HAP-1 (cell line): ENCODE measurements around the gene ADAM12.

Source experiments
- DNase-seq, 2 experiments: peaks; one replicate each; pipeline ENCODE4 v3.0.0-alpha.2; 2016 to 2020; ENCODE audit warnings: low spot score in 2 of 2
- H3K27me3 ChIP-seq: fragments of 250-450 bp; sonication (Bioruptor Pico); 2 replicates; pipeline ENCODE4 v1.5.1; 2020; ENCODE audit warnings: low read depth, mild to moderate bottlenecking, moderate library complexity
- H3K36me3 ChIP-seq: fragments of 250-450 bp; sonication (Bioruptor Pico); replicated peaks from 2 replicates; pipeline ENCODE4 v1.5.1; 2020; ENCODE audit warnings: mild to moderate bottlenecking
- H3K4me1 ChIP-seq: fragments of 250-450 bp; sonication (Bioruptor Pico); 2 replicates; pipeline ENCODE4 v1.5.1; 2020; ENCODE audit warnings: mild to moderate bottlenecking
- H3K4me3 ChIP-seq: fragments of 250-450 bp; sonication (Bioruptor Pico); 2 replicates; pipeline ENCODE4 v1.5.1; 2020; ENCODE audit warnings: mild to moderate bottlenecking, moderate library complexity
- H3K9me3 ChIP-seq: fragments of 250-450 bp; sonication (Bioruptor Pico); 2 replicates; pipeline ENCODE4 v1.5.1; 2020; ENCODE audit warnings: mild to moderate bottlenecking, moderate library complexity
- in situ Hi-C: fragments of 300-500 bp; cut with MboI; formaldehyde crosslinking; loops from 3 replicates; pipeline ENCODE4 v1.14.3; 2020; ENCODE audit warnings: low sequenced_read_pairs, inconsistent platforms, mixed read lengths

The ADAM12 gene

GRCh38 chr10:126268013-126268920 lies 120.0 kb downstream of the ADAM12 start:
- in situ Hi-C loops = no loop called here

DNA sequence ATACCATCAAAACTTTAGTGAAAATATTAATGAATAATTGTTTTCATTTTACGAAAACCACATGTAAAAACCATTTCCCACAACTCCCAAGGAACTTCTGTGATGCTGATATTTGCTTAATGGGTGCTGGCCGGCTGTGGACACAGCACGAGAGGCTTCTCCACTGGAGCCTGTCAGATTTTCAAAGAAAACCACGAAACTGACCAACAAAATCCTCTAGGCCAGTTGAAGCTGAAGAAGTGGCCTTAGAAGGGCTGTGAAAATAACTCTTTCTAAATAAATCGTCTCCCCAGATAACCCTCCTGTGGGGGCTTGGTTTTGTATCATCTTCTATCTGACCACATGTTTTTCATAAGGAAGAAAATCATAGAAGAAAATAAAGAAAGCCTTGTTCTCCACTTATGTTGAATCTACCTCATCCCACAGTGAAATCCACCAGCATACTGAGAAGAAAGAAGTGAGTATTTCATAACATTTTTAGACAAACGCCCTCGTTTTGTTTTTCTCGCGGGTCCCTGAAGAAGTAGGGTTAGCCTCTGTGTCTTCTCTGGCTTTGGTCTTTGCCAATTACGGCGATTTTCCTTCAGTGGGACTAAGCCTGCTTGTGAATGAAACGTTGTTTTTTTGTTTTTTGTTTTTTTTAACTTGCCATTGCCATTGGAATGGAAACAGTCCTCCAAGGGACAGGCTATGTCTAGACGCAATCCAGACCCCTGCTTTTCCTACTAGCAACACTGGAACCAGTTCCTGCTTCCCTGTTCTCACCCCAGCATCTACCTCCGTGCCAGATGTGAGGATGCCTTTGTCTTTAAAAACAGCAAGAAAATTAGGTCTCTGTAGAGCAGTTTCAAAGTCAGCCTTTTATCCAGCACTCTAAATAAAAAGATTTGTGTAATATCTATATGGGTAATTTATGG lies 123.9 kb downstream of the ADAM12 start:
- Histone ChIP-seq H3K9me3 (no peaks in the 10 kb centered on the region), H3K4me3 (no peak overlapping the region), H3K36me3 (no peaks in the 10 kb centered on the region), H3K27me3 (no peaks in the 10 kb centered on the region), H3K4me1 (no peaks in the 10 kb centered on the region)
- in situ Hi-C loops = no loop called here
- no peak for DNase-seq

More at GRCh38 chr10:126268013-126268920, 120.0 kb downstream of the ADAM12 start:
- no peak overlapping the region for H3K4me3 ChIP-seq
- H3K27me3 ChIP-seq = no peaks in the 10 kb centered on the region
- no peak for DNase-seq
- no peaks in the 10 kb centered on the region for H3K36me3 ChIP-seq
- H3K4me1 ChIP-seq = no peaks in the 10 kb centered on the region
- H3K9me3 ChIP-seq = no peaks in the 10 kb centered on the region

DNA sequence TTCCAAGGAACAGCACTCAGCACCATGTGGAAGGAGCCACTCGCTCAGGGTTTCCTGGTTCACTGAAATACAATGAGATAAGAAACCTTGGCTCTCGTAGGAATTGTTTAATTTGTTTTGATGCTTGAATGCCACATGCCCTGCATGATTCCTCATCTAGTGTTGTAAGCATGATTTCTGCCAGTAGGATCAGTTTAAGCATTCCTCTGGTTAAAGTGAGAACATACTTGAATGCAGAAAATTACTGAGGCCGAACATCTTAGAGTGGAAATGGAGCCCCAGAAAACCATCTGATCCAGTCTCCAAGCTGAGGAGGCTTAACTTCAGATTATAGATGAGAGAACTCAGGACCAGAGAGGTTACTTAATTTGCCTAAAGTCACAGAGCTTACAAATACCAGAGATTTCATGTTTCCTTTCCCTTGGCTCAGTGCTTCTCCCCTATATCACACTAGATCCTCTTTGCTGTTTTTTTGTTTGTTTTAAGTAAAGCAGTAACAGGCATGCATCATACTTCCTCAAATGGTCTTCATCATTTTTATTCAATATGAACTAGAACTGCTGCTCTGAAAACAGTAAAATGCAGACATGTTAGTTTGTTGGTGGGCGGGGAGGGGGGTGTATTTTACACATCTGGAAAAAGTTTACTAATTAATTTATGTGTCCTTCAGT lies 125.1 kb downstream of the ADAM12 start:
- DNase-seq = no peak
- no peaks in the 10 kb centered on the region for H3K9me3 ChIP-seq
- H3K27me3 ChIP-seq = no peaks in the 10 kb centered on the region
- H3K4me3 ChIP-seq = no peak overlapping the region
- H3K4me1 ChIP-seq = no peaks in the 10 kb centered on the region
- in situ Hi-C loops = no loop called here
- no peaks in the 10 kb centered on the region for H3K36me3 ChIP-seq

DNA sequence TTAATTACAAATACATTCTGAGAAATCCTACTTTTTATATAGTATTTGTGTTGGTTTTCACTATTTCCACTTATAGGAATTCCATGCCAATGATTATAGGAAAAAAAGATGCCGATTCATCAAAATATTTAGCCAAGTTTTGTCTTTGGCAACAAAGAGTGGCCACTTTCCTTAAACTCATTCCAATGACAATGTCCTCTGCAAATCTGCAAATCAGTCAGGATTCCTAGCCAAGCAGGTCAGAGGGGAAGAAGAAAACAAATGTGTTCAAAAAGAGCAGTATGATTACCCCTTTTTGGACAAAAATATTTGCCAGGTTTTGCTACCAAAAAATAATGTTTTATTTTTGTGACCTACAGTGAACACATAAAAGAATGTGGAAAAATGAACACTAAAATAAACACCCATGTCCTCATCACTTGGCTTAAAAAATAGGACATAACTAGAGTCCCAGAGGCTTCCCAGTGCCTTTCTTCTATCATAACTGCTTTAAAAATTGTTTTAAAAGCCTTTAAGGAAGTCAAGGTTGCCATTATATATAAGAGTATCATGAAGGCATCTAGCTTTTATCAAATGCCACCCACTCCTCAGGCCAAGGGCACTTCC lies 125.9 kb downstream of the ADAM12 start:
- Histone ChIP-seq H3K4me1 (no peaks in the 10 kb centered on the region), H3K36me3 (no peaks in the 10 kb centered on the region), H3K27me3 (no peaks in the 10 kb centered on the region), H3K9me3 (no peaks in the 10 kb centered on the region), H3K4me3 (no peak overlapping the region)
- DNase-seq = no peak
- in situ Hi-C loops = no loop called here

DNA sequence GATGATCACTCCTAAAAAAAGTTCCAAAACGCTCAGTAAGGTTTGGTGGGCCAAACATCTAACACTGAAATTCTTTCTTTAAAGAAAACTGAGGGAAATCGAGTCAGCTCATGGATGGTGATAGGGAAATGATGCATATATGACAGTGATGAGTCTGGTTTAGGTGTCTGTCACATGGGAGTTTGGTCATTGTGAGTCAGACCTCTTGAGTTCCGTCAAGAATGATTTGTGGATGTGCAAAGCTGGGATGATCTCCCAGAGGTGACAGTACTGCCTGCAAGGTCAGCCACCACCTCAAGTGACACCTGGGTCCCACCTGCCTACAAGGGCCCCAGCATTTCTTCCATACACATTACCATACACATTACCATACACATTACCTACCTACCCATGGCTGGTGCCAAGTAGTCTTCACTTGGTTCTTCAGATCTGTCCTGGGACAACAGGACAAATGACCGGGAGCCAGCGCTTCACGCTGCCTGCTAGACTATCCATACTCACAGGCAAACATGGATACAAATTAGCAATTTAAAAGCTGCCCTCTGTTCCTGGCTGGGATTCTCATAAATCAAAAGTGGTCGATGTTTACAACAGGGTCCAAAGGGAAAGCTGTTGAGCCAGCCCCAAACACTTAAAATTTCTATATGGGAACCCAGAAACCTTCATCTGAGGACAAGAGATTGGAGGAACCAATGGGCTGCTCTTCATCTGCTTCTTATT lies 128.4 kb downstream of the ADAM12 start:
- Histone ChIP-seq H3K27me3 (no peaks in the 10 kb centered on the region), H3K4me1 (no peaks in the 10 kb centered on the region), H3K4me3 (no peak overlapping the region), H3K9me3 (no peaks in the 10 kb centered on the region), H3K36me3 (no peaks in the 10 kb centered on the region)
- no peak for DNase-seq
- in situ Hi-C loops = no loop called here

DNA sequence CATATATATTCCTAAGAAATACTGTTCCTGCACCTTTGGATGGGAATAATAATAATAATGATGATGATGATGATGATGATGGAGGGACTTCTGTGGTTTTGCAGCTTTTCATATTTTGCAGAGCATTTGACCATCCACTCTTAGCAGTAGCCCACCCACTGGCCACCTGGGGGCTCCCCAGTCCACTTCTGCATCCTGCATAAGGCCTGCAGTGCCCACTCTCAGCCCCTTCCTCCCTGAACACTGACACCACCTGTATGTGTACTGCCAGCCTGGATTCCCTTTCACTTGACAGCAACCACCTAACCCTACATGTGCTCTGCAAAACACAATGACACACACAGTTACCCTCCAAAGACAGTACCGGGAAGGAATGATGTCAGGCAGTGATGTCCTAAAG lies 131.4 kb downstream of the ADAM12 start:
- in situ Hi-C loops = no loop called here
- H3K27me3 ChIP-seq = no peaks in the 10 kb centered on the region
- DNase-seq = peak in 1 of 2 experiments; percentile 16
- no peaks in the 10 kb centered on the region for H3K4me1 ChIP-seq
- no peaks in the 10 kb centered on the region for H3K36me3 ChIP-seq
- H3K4me3 ChIP-seq = no peak overlapping the region
- no peaks in the 10 kb centered on the region for H3K9me3 ChIP-seq

DNA sequence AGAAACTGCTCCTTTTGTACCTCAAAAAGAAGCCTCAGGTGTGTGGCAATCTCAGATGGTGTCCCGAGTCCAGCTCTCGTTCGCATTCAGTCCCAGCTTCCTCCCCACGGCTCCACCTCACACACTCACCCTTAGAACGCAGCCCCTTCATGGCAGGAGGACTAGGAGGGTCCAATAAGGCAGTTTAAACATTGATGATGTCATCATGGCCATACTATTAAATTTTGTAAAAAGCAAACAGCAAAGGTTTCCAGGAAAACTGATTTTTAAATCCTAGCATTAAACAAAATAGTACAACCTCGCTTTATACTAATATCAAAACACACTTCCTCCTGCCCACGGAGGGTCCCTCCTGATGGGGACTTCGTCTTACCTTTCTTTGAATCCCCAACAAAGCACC lies 133.0 kb downstream of the ADAM12 start:
- no peak overlapping the region for H3K4me3 ChIP-seq
- H3K9me3 ChIP-seq = no peaks in the 10 kb centered on the region
- no peaks in the 10 kb centered on the region for H3K4me1 ChIP-seq
- in situ Hi-C loops = no loop called here
- no peak for DNase-seq
- no peaks in the 10 kb centered on the region for H3K27me3 ChIP-seq
- no peaks in the 10 kb centered on the region for H3K36me3 ChIP-seq

- Histone ChIP-seq H3K36me3 (no peaks in the 10 kb centered on the region), H3K9me3 (no peaks in the 10 kb centered on the region), H3K27me3 (no peaks in the 10 kb centered on the region), H3K4me3 (no peak overlapping the region), H3K4me1 (no peaks in the 10 kb centered on the region)
- no peak for DNase-seq
- in situ Hi-C loops = no loop called here
Observed at GRCh38 chr10:126253611-126253998, 134.7 kb downstream of the ADAM12 start.

GRCh38 chr10:126252884-126253610 lies 135.2 kb downstream of the ADAM12 start:
- Histone ChIP-seq H3K4me3 (no peak overlapping the region), H3K27me3 (no peaks in the 10 kb centered on the region), H3K36me3 (no peaks in the 10 kb centered on the region), H3K9me3 (no peaks in the 10 kb centered on the region), H3K4me1 (no peaks in the 10 kb centered on the region)
- in situ Hi-C loops = no loop called here
- no peak for DNase-seq

GRCh38 chr10:126251778-126252407 lies 136.4 kb downstream of the ADAM12 start:
- DNase-seq = no peak
- no peaks in the 10 kb centered on the region for H3K27me3 ChIP-seq
- H3K4me3 ChIP-seq = no peak overlapping the region
- in situ Hi-C loops = no loop called here
- H3K36me3 ChIP-seq = no peaks in the 10 kb centered on the region
- no peaks in the 10 kb centered on the region for H3K9me3 ChIP-seq
- H3K4me1 ChIP-seq = peaks cover 3% of the 10 kb centered on the region

- H3K36me3 ChIP-seq = no peaks in the 10 kb centered on the region
- no peak overlapping the region for H3K4me3 ChIP-seq
- in situ Hi-C loops = no loop called here
- DNase-seq = no peak
- no peaks in the 10 kb centered on the region for H3K9me3 ChIP-seq
- peaks cover 13% of the 10 kb centered on the region for H3K4me1 ChIP-seq
- no peaks in the 10 kb centered on the region for H3K27me3 ChIP-seq
Observed at GRCh38 chr10:126250527-126251310, 137.6 kb downstream of the ADAM12 start.
